Measurements from ENCODE around the gene SH3PXD2A.
"Not testable (repeated sequence)": the region's sequence is repeated elsewhere in the genome, so short reads cannot be mapped to it uniquely, and the experiment has no call there.

SH3PXD2A gene

DNA sequence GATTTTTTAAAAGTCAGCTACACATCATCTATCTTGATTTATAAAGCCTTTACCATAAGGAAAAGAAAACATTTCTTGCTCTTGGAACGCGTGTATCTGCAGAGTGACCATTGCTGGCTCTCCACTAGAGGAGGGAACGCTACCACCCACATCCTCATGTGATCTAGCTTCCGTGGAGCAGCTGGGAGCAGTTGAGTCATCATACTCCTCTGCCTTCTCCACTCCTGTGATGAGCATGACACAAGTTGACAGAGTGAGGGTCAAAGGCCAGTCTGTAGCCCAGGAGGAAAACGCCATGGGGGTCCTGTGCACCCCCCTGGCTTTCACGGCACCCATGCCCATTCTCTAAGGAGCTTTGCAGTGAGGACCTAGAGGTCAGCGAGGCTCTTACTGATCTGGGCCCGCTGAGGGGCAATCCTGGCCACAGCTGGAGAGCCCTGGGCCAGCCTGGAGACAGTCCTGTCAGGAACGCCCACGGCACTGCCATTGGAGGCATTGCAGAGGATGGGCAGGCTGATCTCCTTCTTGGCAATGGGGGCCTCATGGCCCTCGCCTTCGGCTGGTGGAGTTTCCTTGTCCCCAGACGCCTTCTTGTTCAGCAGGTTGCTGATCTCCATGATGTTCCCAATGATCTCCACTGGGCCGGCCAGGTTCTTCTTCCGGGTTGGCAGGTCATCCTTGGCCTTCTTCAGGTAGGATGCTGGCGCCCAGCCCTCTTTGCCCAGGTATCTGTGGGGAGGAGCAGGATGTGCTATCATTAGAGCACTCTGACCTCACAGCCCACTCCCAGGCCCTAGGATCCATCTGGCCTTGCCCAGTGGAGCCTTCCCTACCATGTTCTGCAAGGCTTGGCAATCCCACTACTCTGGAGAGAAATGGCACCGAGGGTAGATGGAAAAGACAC is 242.7 kb downstream of the SH3PXD2A start:
- no peak for DNase-seq (ENCODE audit: extremely low read depth in 1 of 2, low read depth in 1 of 2)

DNA sequence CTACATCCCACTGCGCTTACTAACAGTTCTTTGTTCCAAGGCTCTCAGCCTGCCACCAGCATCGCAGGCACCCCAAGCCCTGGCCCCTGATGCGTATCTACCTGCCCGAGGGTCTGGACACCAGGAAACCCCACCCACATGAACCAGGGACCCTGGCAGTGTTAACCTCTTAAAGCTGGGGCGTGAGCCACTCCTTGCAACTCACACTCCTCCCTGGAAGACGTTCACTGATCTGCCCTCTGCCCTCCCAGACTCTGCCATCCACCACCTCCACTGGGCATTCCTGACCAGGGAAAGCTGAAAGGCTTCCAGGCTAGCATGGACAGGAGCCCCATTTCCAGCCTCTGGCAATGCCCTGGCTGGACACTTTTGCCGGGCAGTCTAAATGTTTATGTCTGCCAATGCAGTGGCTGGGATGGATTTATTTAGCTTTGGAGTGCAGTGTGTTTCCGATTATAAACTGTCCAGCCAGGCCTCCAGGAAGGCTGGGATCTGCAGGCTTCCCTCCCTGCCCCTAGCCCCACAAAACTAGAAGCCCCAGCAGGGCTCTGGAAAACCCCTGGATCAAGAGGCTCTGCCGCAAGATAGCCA is 244.4 kb downstream of the SH3PXD2A start:
- DNase-seq (ENCODE audit: extremely low read depth in 1 of 2, low read depth in 1 of 2), result no peak

DNA sequence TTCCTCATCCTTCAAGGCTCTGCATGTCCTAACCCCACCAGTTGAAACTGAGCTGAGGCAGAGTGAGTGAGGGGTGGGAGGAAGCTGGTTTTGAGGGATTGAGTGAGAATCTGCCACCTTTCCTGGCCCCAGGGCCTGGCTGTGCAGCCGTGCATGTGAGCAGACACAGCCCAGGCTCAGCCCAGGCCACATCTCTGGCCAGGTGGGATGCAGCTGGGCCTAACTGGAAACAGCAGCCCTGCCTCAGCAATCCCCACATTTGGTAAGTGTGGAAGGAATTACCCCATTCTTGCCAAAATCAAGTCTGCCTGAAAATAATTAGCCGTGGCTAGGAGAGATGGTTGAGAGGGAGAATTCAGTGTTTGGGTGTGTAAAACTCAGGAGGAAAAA is 245.3 kb downstream of the SH3PXD2A start:
- DNase-seq (ENCODE audit: extremely low read depth in 1 of 2, low read depth in 1 of 2), result no peak

DNA sequence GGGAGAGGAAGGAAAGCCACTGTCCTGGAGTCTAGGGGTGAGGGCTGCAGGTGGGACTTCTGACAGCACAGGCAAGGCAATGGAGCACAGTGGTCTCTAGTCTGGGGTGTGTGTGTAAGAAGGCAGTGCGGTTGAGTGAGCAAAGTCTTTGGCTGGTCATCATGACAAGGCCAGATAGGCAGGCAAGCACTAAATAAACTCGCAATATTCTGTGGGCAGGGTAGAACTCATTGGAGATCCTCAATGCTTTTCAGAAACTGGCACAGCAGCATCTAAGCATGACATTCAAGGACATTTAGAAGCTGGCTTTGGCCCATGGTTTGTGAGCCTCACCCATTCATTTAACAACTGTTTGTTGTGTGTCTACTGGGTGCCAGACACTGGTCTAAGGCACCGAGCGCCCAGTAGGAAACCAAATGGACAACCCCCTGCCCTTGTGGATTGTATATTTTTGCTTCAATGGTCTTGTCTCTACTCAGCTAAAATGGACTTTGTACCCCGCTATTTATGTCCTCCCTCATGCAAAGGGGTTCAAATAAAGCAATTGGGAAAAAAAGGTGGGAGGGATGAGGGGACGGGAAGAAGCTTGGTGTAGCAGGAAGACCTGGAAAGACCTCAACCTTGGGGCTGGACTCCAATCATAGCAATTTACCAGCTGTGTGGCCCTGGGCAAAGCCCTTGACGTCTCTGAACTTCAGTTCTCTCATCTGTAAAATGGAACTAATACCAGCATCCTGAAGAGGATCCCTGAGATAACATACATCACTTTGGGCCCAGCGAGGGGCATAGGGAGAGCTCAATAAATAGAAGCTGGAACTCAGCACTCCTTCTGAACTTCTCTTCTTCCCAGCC is 245.9 kb downstream of the SH3PXD2A start:
- DNase-seq (ENCODE audit: extremely low read depth in 1 of 2, low read depth in 1 of 2), result no peak

DNA sequence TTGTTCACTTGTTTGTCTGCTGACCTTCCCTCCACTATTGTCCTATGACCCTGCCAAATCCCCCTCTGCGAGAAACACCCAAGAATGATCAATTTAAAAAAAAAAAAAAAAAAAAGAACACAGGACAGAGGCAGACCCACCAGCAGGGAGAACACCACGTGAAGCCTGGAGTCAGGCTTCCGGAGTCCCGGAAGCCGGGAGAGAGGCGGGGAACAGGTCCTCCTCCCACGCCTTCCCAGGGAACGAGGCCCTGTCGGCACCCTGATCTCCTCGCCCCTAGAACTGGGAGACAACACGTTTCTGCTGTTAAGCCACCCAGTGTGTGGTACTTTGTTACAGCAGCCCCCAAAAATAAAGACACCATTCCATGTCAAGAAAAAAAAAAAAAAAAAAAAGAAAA is 247.3 kb downstream of the SH3PXD2A start:
- DNase-seq (ENCODE audit: extremely low read depth in 1 of 2, low read depth in 1 of 2), result not testable (repeated sequence)

DNA sequence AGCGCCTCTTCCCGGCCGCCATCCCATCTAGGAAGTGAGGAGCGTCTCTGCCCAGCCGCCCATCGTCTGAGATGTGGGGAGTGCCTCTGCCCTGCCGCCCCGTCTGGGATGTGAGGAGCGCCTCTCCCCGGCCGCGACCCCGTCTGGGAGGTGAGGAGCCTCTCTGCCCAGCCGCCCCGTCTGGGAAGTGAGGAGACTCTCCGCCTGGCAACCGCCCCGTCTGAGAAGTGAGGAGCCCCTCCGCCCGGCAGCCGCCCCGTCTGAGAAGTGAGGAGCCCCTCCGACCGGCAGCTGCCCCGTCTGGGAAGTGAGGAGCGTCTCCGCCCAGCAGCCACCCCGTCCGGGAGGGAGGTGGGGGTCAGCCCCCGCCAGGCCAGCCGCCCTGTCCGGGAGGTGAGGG is 248.3 kb downstream of the SH3PXD2A start:
- not testable (repeated sequence) for DNase-seq (ENCODE audit: extremely low read depth in 1 of 2, low read depth in 1 of 2)

DNA sequence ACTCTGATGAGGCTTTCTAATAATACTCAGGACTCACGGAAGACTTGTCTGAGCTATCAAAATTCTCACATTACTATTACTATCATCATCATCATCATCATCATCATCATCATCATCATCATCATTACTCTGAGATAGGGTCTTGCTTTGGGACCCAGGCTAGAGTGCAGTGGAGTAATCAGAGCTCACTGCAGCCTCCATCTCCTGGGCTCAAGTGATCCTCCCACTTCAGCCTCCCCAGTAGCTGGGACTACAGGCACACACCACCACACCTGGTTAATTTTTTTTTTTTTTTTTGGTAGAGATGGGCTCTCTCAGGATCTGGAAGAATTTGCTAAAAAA is 249.3 kb downstream of the SH3PXD2A start:
- DNase-seq (ENCODE audit: extremely low read depth in 1 of 2, low read depth in 1 of 2), result not testable (repeated sequence)

DNA sequence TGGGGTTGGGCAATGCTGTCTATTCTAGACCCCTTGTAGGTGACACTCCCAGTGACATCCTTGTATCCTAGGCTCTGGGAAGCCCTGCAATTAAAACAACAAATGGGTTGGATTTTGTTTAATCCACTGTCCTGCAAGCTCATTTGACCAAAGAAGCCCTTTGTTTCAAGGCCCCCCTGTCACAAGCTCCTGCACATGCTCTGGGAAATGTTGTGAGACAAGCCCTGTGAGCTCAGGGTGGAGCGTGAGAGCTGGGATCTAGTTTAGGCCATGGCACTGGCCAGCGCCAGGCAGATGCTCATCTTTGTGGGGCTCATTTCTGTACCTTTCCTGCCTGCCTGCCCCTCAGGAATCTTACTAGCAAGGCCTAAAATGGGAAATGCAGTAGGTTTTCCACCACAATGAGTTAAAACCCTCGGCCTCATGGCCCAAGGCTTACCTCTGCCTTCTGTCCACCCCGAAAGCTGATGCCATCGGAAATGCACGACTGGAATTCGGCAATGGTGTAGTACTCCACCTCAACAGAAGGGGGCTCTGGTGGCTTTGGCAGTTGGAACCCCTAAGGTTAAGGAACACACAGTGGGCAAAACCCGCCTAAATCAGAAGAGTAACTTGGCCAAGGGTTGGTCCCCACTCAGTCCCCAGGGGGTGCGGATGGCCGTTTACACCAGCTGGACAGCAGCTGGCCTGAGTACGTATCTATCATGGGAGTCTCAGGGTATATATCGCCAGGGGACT is 249.8 kb downstream of the SH3PXD2A start:
- DNase-seq (ENCODE audit: extremely low read depth in 1 of 2, low read depth in 1 of 2), result no peak

DNA sequence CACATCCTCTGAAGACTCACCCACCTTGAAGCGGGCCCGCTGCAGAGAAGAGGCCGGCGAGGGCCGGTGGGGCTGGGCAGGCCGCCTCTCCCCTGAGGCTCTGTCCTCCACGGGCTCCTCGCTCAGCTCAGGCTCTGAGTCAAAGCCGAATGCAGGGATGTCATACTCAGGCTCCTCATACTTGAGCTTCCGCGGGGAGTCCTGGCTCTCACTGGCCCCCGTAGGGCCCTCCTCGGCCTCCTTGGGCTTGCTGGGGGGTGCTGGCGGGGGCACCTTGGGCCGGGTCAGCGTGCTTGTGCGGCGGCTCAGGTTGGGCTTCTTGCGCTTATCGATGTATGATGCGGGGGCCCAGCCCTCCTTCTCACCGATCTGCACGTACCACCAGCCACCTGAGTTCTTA is 252.0 kb downstream of the SH3PXD2A start:
- no peak for DNase-seq (ENCODE audit: extremely low read depth in 1 of 2, low read depth in 1 of 2)

DNA sequence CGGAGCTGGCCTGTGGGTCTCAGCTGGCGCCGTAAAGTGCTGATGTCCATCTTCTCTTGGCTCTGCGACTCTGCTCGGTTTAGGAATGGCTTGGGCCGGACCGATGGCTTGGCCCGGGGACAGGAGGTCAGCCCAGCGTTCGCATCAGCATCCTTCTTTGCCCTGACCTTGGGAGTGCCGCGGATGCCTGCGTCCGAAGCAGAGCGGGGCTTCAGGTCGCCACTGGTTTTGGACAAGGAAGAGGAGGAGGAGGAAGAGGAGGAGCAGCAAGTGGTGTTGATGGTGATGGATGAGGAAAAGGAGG is 252.6 kb downstream of the SH3PXD2A start:
- DNase-seq (ENCODE audit: extremely low read depth in 1 of 2, low read depth in 1 of 2), result no peak

DNA sequence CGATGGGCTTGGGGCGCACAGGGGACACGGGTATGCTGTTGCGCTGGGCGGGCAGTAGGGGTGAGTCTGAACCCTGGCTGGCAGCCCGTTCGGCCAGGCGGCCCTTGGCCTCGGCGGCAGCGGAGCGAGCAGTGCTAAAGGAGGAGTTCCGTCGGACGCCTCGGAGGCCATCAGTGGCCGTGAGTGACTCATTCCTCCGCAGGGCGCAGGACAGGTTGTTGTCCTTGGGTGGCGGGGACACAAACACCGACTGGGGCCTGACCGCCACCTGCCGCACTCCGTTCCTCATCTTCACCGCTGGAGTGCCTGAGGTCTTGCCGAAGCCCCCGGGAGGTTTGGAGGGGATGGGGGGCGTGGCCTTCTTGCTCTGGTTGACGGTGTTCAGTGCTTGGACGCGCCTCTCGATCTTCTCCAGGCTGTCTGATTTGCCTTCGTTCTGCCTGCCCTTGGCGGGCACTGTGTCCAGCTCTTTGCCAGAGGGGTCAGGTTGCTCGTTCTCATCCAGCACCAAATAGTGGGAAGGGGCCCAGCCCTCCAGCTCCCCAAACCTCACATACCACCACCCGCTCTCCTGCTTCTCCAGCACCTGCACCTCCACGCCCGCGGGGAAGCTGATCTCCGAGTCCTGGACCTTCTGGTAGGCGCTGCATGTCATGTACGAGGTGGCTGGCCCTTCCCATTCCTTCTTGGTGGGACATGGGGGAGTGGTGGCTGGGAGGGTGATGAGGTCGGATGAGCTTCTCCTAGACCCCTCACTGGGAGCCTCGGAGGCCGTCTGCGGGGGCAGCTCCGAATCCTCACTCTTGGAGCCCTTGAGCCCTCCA is 253.1 kb downstream of the SH3PXD2A start:
- no peak for DNase-seq (ENCODE audit: extremely low read depth in 1 of 2, low read depth in 1 of 2)

DNA sequence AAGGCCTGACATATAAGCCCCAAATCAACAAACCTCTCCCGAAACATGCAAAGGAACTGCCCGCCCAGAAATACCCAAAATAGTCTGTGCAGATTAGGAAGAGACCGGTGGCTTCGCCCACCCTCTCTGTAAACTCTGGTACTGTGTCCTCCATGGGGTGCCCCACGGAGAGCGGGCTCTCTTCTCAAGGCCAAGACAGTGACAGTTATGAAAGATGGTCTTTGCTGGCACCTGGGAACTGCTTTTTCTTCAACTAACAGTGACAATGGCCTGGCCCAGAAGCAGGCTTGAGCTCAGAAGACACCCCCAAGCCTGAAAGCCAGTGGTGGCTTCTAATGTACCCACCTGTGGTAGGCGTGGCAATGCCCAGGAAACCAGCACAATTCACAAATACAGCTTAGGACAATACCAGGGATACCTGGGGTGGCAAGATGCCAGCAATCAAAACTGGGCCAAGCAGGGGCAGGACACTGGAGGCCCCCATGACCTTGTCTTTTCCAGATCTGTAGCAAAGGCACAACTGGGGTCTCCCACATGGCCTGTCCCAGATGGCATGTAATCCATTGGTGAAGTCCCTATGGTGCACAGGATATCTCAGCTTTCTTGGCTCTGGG is 254.3 kb downstream of the SH3PXD2A start:
- DNase-seq (ENCODE audit: extremely low read depth in 1 of 2, low read depth in 1 of 2), result no peak

DNA sequence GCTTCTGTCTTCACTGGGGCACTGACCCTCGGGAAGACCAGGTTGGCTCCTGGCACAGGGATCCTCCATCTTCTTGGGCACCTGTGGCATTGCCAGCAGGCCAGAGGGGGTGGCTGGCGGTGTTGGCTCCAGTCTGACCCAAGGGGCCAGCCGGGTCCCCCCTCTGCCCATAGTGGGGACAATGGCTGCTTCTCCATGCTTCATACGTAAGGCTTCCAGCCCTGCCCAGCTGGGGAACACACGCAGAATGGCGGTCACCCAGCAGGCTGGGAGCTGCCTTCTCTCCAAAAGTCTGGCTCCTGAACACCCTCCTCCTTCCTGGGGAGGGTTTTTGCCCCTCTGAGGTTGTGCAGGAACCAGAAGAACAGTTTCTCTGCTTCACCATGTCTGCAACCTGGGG is 255.1 kb downstream of the SH3PXD2A start:
- no peak for DNase-seq (ENCODE audit: extremely low read depth in 1 of 2, low read depth in 1 of 2)

DNA sequence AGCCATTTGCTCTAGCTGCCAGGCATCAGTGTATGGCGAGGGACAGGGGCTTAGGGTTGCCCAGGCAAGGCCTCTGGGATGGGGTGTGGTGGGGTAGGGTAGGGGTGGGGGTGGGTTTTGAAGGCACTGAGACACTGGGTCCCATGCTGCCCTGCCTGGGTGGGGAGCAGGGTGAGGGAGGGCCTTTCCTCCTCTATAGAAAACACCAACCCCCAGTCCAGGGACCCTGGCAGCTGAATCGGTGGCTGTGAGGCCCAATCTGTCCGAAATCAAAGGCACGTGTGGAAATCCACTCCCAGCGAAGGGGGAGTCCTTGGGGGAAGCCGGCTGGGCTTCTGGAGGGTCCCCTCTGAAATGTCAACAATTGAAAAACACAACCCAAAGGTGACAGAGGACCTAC is 255.5 kb downstream of the SH3PXD2A start:
- DNase-seq (ENCODE audit: extremely low read depth in 1 of 2, low read depth in 1 of 2), result no peak

DNA sequence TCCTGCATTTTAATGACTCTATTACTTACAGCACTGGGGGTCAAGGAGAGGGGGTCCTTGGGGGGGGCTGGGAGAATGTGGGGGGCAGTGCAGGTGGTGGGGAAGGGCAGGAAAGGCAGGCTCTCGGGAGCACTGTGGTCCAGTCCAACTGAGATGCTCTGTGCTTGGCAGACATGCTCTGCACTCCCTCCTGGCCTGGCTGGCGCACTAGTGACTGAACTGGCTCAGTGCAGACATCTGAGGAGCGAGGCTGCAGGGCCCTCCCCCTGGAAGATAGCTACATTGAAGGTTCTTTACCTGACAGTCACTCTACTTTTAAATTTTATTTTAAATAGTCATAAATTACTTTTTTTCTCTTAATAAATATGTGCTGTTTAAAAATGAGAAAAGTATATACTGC is 256.2 kb downstream of the SH3PXD2A start:
- DNase-seq (ENCODE audit: extremely low read depth in 1 of 2, low read depth in 1 of 2), result no peak

DNA sequence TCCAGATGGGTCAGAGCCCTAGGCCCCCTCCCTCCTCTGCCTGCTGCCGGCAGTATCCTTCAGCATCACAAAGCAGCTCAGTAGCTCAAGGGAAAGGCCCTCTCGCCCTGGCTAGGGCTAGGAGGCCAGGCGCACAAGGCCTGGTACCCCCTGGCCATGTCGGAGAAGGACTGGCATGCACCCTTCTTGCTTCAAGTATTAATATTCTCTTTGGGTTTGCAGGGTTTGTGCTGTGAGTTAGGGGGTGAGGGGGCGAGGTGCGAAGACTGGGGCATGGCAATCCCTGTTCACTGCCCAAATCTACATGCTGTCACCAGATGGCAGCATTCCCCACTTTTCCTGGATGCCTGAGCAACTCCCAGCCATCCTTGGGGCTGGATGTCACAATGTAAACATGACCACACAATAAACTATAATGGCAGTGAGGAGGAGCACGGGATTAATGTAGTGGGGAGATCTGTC is 256.7 kb downstream of the SH3PXD2A start:
- no peak for DNase-seq (ENCODE audit: extremely low read depth in 1 of 2, low read depth in 1 of 2)

DNA sequence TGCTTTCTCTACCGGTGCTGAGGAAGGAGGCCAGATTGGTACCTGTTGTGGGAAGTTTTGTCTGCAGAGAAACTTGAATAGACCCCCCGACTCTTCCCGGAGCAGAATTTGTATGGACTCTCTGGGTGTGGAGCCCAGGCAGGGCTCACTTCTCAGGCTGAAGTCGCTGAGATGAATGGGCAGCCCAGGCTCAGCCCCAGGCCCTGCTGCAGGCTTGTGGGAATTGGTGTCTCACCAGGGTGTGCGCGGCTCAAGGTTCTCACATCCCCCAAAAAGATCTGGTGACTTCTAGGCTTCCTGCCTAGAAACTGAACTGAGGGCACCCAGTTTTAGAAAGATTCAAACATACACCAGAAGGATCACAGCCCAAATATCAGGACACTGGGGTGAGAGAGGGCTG is 258.4 kb downstream of the SH3PXD2A start:
- no peak for DNase-seq (ENCODE audit: extremely low read depth in 1 of 2, low read depth in 1 of 2)

DNA sequence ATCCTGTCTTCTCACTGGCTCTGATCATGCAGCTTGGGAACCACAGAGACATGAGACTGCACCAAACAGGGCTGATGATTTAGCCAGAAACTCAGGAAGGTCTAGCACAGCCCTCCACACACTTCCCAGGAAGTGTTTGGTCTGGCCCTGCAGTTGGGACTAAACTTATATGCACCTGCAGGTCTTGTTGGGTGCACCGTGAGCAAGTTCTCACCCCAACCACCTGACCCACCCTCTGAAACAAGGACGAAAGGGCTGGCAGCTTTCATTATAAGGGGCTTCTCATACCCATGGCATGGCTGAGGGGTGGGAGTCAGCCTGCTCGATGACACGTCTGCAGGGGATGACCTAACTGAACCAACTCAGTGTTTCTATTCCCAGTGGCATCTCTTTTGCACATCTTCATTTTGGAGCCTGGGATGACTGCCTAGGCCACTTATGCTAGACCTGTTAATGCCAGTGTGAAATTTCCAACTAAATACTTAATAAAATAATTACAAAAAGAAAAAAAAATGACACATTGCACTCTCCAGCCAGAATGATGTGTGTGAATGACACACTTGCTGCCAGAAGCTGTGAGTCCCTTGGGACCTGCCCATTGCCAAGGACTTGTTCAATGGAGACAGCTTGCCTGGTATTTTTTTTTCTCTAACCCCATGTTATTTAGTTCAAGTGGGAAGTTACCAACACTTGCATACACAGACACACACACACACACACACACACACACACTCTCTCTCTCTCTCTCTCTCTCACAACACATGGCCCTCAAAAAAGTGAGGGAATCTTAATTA is 259.2 kb downstream of the SH3PXD2A start:
- no peak for DNase-seq (ENCODE audit: extremely low read depth in 1 of 2, low read depth in 1 of 2)

DNA sequence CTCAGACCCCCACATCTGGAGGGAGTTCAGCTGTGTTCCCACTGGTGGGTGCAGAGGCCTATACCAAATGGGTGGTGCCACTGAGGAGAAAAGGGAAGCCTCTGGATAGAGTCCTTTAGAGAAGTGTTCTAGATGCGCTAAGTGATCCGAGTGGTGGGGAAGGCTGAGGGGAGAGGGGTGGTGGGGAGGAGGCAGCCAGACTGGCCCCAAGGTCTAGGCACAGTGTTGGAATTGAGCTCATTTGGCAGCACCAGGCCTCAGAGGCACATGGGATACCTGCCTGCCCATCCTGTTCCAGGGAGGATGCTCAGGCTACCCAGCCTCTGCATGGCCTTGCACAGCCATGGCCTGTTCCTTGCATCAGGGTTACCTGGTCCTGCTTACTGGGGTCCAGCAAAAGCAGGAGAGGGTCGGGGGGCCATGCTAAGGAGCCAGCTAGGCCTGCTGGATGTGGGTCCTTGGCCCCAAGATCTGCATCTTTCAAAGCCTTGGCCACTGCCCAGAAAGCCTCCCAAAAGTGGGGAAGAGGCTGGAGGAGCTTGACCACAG is 262.3 kb downstream of the SH3PXD2A start:
- no peak for DNase-seq (ENCODE audit: extremely low read depth in 1 of 2, low read depth in 1 of 2)
